Caco-2 (cell line): ENCODE measurements around the gene LXN. TPM values are rescaled to one million over a fixed set of nuclear protein-coding genes. Genes with fewer than 3 reads are reported as not detected.

Source experiments
- BruUV-seq: library from RNA; stranded (reverse); fragments of 400-500 nt; replicated peaks from 2 replicates; lab custom pipeline; 2021; lab: Mats Ljungman, UMichigan
- CTCF ChIA-PET: fragments of 300-600 bp; sonication (Branson Sonifier 250); formaldehyde crosslinking; loops from one replicate; lab custom pipeline; 2022; ENCODE audit warnings: antibody characterized with exemption; lab: Charles Lee
- POLR2A ChIA-PET: fragments of 300-600 bp; sonication (Branson Sonifier 250); formaldehyde crosslinking; loops from one replicate; lab custom pipeline; 2022; ENCODE audit warnings: antibody characterized with exemption; lab: Charles Lee
- DNase-seq, 2 experiments: peaks; one replicate each; pipeline versions ENCODE4 v3.0.0 to v3.0.0-alpha.2; 2020 to 2022
- H3K27me3 ChIP-seq: replicated peaks from 2 replicates; pipeline ENCODE4 v1.6.0; 2011; ENCODE audit warnings: low read length; ENCODE audit not compliant: control insufficient read depth, insufficient read depth
- H3K36me3 ChIP-seq: 2 replicates; pipeline ENCODE4 v1.5.1; 2011; ENCODE audit warnings: low read length; ENCODE audit not compliant: control insufficient read depth, insufficient read depth
- H3K4me1 ChIP-seq: fragments of 250-450 bp; sonication (Bioruptor Pico); 2 replicates; pipeline ENCODE4 v1.5.1; 2020; ENCODE audit warnings: mild to moderate bottlenecking
- H3K4me3 ChIP-seq: 2 replicates; pipeline ENCODE4 v1.5.1; 2011; ENCODE audit warnings: low read depth, mild to moderate bottlenecking, control low read depth, low read length
- H3K9me3 ChIP-seq: fragments of 250-450 bp; sonication (Bioruptor Pico); 2 replicates; pipeline ENCODE4 v1.5.1; 2020; ENCODE audit warnings: mild to moderate bottlenecking, moderate library complexity
- H3K27ac Mint-ChIP-seq: one replicate; pipeline ENCODE4 v1.8.0; 2022; ENCODE audit warnings: mixed read lengths; ENCODE audit not compliant: unreplicated experiment
- H3K27me3 Mint-ChIP-seq: one replicate; pipeline ENCODE4 v1.8.0; 2022; ENCODE audit warnings: mixed read lengths; ENCODE audit not compliant: insufficient read depth, unreplicated experiment
- H3K36me3 Mint-ChIP-seq: one replicate; pipeline ENCODE4 v1.8.0; 2022; ENCODE audit warnings: mild to moderate bottlenecking, mixed read lengths; ENCODE audit not compliant: insufficient read depth, unreplicated experiment
- H3K4me1 Mint-ChIP-seq: one replicate; pipeline ENCODE4 v1.8.0; 2022; ENCODE audit warnings: low read depth, mixed read lengths; ENCODE audit not compliant: unreplicated experiment
- H3K4me3 Mint-ChIP-seq: one replicate; pipeline ENCODE4 v1.8.0; 2022; ENCODE audit warnings: mild to moderate bottlenecking, moderate library complexity, mixed read lengths; ENCODE audit not compliant: unreplicated experiment
- H3K9me3 Mint-ChIP-seq: one replicate; pipeline ENCODE4 v1.8.0; 2022; ENCODE audit warnings: mixed read lengths; ENCODE audit not compliant: unreplicated experiment
- intact Hi-C: fragments of 100-400 bp; cut with micrococcal nuclease; formaldehyde crosslinking; loops from one replicate; pipeline ENCODE4 v1.10.0; 2022; ENCODE audit not compliant: unreplicated experiment
- total RNA-seq: library from RNA; stranded (reverse); gene quantifications from 2 replicates; pipeline ENCODE4 v1.2.3, GENCODE V29; 2022
- TF ChIP-seq, protein P1 (sequence below), 2 experiments: fragments of 200-600 bp in 1 of 2; IDR thresholded peaks; 1 replicate in 1 of 2; 2 replicates in 1 of 2; pipeline versions ENCODE4 v1.5.1 to v1.8.0; 2011 to 2022; ENCODE audit warnings: antibody characterized with exemption in 1 of 2, control low read depth in 1 of 2, inconsistent platforms in 1 of 2, low read depth in 1 of 2, low read length in 1 of 2, mild to moderate bottlenecking in 1 of 2, moderate library complexity in 1 of 2; ENCODE audit not compliant: insufficient read depth in 1 of 2, severe bottlenecking in 1 of 2, unreplicated experiment in 1 of 2

Gene LXN
- total RNA-seq, 1 experiment from 2014 or later: not detected

DNA sequence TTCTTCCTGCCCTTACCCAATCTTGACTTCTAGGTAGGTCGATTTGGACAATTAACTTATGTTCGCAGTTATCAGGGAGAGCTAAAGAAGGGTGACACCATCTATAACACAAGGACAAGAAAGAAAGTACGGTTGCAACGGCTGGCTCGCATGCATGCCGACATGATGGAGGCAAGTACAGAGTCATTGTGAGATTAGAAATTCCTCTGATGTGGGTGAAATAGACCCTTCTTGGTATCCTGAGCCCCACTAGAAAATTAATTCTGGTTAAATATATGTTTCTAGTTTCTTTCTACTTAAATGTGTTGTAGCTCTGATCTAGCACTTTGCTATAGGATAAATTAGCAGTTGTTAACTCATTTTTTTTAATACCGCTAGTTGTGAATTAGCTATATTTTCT, 13.6 kb downstream of the LXN start:
- ChIA-PET POLR2A (interaction anchor here (1.4 kb wide), 1 partner anchor 15 kb away, joined by 3 read pairs; the partner anchor contains the start of gene GFM1), CTCF (interaction anchor here (1.3 to 3.1 kb wide), 4 partner anchors 15 to 134 kb away, joined by 4 to 31 read pairs (median 16); partner anchors contain the start of gene GFM1)
- Histone ChIP-seq H3K4me1 (no peaks in the 10 kb centered on the region), H3K9me3 (no peaks in the 10 kb centered on the region), H3K4me3 (no peak overlapping the region), H3K27me3 (no peaks in the 10 kb centered on the region), H3K36me3 (no peaks in the 10 kb centered on the region)
- Mint-ChIP-seq H3K4me1 (peaks cover 6% of the 10 kb centered on the region), H3K9me3 (no peaks in the 10 kb centered on the region), H3K36me3 (peaks cover 10% of the 10 kb centered on the region), H3K27ac (no peak overlapping the region), H3K27me3 (no peaks in the 10 kb centered on the region), H3K4me3 (no peak overlapping the region)
- BruUV-seq: no TSS peak
- TF ChIP-seq, protein P1, sequence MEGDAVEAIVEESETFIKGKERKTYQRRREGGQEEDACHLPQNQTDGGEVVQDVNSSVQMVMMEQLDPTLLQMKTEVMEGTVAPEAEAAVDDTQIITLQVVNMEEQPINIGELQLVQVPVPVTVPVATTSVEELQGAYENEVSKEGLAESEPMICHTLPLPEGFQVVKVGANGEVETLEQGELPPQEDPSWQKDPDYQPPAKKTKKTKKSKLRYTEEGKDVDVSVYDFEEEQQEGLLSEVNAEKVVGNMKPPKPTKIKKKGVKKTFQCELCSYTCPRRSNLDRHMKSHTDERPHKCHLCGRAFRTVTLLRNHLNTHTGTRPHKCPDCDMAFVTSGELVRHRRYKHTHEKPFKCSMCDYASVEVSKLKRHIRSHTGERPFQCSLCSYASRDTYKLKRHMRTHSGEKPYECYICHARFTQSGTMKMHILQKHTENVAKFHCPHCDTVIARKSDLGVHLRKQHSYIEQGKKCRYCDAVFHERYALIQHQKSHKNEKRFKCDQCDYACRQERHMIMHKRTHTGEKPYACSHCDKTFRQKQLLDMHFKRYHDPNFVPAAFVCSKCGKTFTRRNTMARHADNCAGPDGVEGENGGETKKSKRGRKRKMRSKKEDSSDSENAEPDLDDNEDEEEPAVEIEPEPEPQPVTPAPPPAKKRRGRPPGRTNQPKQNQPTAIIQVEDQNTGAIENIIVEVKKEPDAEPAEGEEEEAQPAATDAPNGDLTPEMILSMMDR (IDR thresholded peaks at IDR 0.05; ENCODE audit: insufficient read depth in 1 of 2, low read depth in 1 of 2, low read length in 1 of 2, severe bottlenecking in 1 of 2, unreplicated experiment in 1 of 2): no peak
- intact Hi-C loops: loop anchor here (1.0 kb wide), 1 partner anchor 132 kb away; no protein-coding TSS in a partner anchor
- no peak for DNase-seq

DNA sequence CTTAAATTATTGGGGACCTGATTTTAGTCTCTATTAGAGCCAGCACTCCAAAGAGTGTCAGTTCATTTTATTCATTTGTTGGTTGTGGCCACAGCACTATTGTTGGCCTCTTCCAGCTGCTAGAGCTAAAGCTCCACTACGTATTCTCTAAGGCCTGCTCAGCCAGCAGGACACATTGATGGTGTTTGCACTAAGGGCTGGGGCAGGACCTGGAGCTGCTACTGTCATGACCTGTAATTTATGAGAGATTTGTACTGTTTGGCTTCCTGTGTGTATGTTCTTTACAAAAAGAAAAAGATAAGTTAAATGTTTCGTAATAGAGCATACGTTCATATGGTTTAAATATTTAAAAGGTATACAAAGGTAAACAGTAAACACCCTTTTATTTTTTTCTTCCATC, 20.0 kb downstream of the LXN start:
- no peaks in the 10 kb centered on the region for H3K27me3 ChIP-seq
- ChIA-PET POLR2A (interaction anchor here (0.5 to 0.6 kb wide), 2 partner anchors 10 to 137 kb away, joined by 3 read pairs; no protein-coding TSS in a partner anchor), CTCF (no interaction called here)
- H3K27ac Mint-ChIP-seq: no peak overlapping the region
- no peaks in the 10 kb centered on the region for H3K27me3 Mint-ChIP-seq
- intact Hi-C loops: no loop called here
- no peaks in the 10 kb centered on the region for H3K4me1 ChIP-seq
- H3K36me3 Mint-ChIP-seq: peaks cover 50% of the 10 kb centered on the region
- no peaks in the 10 kb centered on the region for H3K9me3 Mint-ChIP-seq
- H3K4me3 Mint-ChIP-seq: no peak overlapping the region
- no TSS peak for BruUV-seq
- H3K36me3 ChIP-seq: no peaks in the 10 kb centered on the region
- H3K4me1 Mint-ChIP-seq: peaks cover 3% of the 10 kb centered on the region
- DNase-seq: no peak
- TF ChIP-seq, protein P1 (IDR thresholded peaks at IDR 0.05; ENCODE audit: insufficient read depth in 1 of 2, low read depth in 1 of 2, low read length in 1 of 2, severe bottlenecking in 1 of 2, unreplicated experiment in 1 of 2): no peak
- no peak overlapping the region for H3K4me3 ChIP-seq
- H3K9me3 ChIP-seq: no peaks in the 10 kb centered on the region

DNA sequence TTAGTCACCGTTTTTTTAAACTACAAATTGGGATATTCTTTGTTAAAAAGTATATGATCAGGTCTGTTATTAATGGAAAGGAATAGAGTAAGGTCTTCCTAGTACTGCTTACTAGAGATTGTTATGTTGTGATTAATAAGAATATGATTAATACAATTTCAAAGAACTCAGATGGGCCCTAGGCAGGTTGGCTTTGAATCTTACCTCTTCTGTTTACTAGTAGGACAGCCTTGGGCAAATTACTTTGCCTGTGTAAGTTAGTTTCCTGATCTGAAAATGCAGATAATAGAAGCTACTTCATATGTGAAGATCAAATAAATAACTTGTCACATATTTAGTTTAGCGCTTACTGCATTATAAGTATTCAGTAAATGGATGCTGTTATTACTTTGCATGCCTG, 21.3 kb downstream of the LXN start:
- no peaks in the 10 kb centered on the region for H3K4me1 Mint-ChIP-seq
- Histone ChIP-seq H3K27me3 (no peaks in the 10 kb centered on the region), H3K4me3 (no peak overlapping the region), H3K36me3 (no peaks in the 10 kb centered on the region), H3K4me1 (0 out of 2 replicates have a peak, but pooled peaks cover 2% of the 10 kb centered on the region), H3K9me3 (no peaks in the 10 kb centered on the region)
- ChIA-PET CTCF (no interaction called here), POLR2A (no interaction called here)
- no peaks in the 10 kb centered on the region for H3K27me3 Mint-ChIP-seq
- no peak overlapping the region for H3K27ac Mint-ChIP-seq
- H3K36me3 Mint-ChIP-seq: peaks cover 41% of the 10 kb centered on the region
- H3K9me3 Mint-ChIP-seq: no peaks in the 10 kb centered on the region
- intact Hi-C loops: no loop called here
- no peak overlapping the region for H3K4me3 Mint-ChIP-seq
- BruUV-seq: no TSS peak
- TF ChIP-seq, protein P1 (IDR thresholded peaks at IDR 0.05; ENCODE audit: insufficient read depth in 1 of 2, low read depth in 1 of 2, low read length in 1 of 2, severe bottlenecking in 1 of 2, unreplicated experiment in 1 of 2): no peak
- no peak for DNase-seq
